ENCODE data around the gene GALNT9. TPM values are rescaled to one million over a fixed set of nuclear protein-coding genes. Genes with fewer than 3 reads are reported as not detected.

GALNT9 gene
- total and polyA plus RNA-seq, 9 donors: 0.12 to 21.9 (median 1.3) TPM; not detected in 1

DNA sequence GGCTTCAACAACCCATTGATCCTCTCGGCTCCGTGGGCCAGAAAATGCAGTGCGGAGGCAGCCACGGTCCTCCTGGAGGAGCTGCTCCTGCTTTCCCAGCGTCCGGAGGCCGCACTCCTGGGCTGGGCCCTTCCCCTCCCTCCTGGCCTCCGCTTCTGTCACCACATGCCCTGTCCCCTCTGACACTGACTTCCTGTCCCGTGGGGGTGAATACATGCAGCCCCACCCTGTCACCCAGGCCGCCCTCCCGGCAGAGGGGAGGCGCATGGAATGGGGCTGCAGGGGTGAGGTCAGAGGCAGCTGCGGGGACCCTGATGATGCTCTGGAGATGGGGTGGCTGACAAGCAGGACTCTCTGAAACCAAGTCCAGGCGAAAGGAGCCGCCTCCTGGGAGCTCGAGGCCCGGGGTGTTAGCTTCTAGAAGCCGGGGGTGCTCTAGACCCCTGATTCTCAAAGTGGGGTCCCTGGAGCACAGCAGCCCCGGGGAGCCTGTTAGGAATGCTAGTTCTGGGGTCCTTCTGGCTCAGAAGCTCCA lies 152.9 kb downstream of the GALNT9 start:
- no peak overlapping the region for H3K27ac ChIP-seq
- WGBS, 3 donors: 64 to 73% (median 71%) methylated on average over 19 of the region's 19 CpGs
- no peaks in the 10 kb centered on the region for H3K36me3 ChIP-seq
- no peaks in the 10 kb centered on the region for H3K9me3 ChIP-seq
- intact Hi-C loops (cut with DNase I): no loop called here
- no peaks in the 10 kb centered on the region for H3K27me3 ChIP-seq
- H3K4me3 ChIP-seq: no peak overlapping the region
- no peaks in the 10 kb centered on the region for H3K4me1 ChIP-seq (ENCODE audit: insufficient read depth)
- no peak for DNase-seq
- TF ChIP-seq EP300 (IDR thresholded peaks at IDR 0.05) (no peak), CTCF (IDR thresholded peaks at IDR 0.05) (no peak), POLR2A (IDR thresholded peaks at IDR 0.05) (no peak)

GRCh38 chr12:132175496-132176384 lies 153.6 kb downstream of the GALNT9 start:
- TF ChIP-seq EP300 (IDR thresholded peaks at IDR 0.05) (no peak), POLR2A (IDR thresholded peaks at IDR 0.05) (no peak), CTCF (IDR thresholded peaks at IDR 0.05) (no peak)
- H3K36me3 ChIP-seq: no peaks in the 10 kb centered on the region
- no peaks in the 10 kb centered on the region for H3K27me3 ChIP-seq
- H3K4me1 ChIP-seq (ENCODE audit: insufficient read depth): no peaks in the 10 kb centered on the region
- H3K27ac ChIP-seq: no peak overlapping the region
- H3K9me3 ChIP-seq: no peaks in the 10 kb centered on the region
- intact Hi-C loops (cut with DNase I): no loop called here
- no peak for DNase-seq
- H3K4me3 ChIP-seq: no peak overlapping the region
- WGBS, 3 donors: 40 to 59% (median 46%) methylated on average over 26 to 35 of the region's 35 CpGs

GRCh38 chr12:132174839-132175490 lies 154.4 kb downstream of the GALNT9 start:
- no peak for DNase-seq
- no peaks in the 10 kb centered on the region for H3K36me3 ChIP-seq

More at GRCh38 chr12:132174839-132175490, 154.4 kb downstream of the GALNT9 start:
- TF ChIP-seq EP300 (IDR thresholded peaks at IDR 0.05): no peak
- no peak for TF ChIP-seq CTCF (IDR thresholded peaks at IDR 0.05)
- no peak for TF ChIP-seq POLR2A (IDR thresholded peaks at IDR 0.05)
- no peaks in the 10 kb centered on the region for H3K27me3 ChIP-seq
- no peak overlapping the region for H3K4me3 ChIP-seq
- H3K9me3 ChIP-seq: no peaks in the 10 kb centered on the region
- WGBS, 3 donors: 51 to 64% (median 62%) methylated on average over 22 to 25 of the region's 25 CpGs
- no peaks in the 10 kb centered on the region for H3K4me1 ChIP-seq (ENCODE audit: insufficient read depth)
- no peak overlapping the region for H3K27ac ChIP-seq
- intact Hi-C loops (cut with DNase I): no loop called here

All from ovary (tissue), 9 donors.